ENCODE measurements around the gene NIPAL1.
A peak's percentile ranks its signal among the peaks of the same experiment; 100 is the strongest.

NIPAL1 gene

DNA sequence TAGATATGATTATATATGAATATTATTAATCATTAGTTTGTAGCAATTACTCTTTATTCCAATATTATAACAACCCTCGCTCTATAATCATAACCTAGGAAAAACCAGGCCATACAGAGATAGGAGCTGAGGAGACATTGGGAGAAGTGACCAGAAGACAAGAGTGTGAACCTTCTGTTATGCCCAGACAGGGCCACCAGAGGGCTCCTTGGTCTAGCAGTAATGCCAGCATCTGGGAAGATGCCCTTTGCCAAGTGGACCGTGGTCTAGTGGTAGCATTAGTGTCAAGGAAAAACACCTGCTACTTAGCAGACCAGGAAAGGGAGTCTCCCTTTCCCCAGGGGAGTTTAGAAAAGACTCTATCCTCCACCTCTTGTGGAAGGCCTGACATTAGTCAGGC is 13.0 kb upstream of the NIPAL1 start:
- TF ChIP-seq RAD21 (IDR thresholded peaks at IDR 0.05; ENCODE audit: low read depth), result peak; percentile 64

DNA sequence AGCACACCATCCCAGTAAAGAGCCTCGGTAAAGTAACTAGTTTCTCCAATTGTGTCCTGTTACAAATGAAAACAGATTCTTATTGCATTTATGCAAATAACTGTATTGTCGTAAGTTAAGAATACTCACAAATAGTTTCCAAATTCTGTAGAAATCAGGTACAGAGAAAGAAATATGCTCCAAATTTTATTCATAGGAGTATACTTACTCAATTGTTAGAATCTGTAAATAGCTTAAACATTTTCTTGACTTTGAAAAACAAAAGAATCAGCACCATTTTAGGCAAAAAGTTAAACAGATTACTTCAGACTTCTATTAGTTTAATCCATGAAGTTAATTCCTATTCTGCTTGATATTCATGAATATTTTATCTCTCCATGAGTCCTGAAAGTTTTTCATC is 10.8 kb upstream of the NIPAL1 start:
- no peak for TF ChIP-seq TCF12 (IDR thresholded peaks at IDR 0.05; ENCODE audit: low read depth)
- no peak for TF ChIP-seq EGR1 (IDR thresholded peaks at IDR 0.05)
- TF ChIP-seq, protein P1, sequence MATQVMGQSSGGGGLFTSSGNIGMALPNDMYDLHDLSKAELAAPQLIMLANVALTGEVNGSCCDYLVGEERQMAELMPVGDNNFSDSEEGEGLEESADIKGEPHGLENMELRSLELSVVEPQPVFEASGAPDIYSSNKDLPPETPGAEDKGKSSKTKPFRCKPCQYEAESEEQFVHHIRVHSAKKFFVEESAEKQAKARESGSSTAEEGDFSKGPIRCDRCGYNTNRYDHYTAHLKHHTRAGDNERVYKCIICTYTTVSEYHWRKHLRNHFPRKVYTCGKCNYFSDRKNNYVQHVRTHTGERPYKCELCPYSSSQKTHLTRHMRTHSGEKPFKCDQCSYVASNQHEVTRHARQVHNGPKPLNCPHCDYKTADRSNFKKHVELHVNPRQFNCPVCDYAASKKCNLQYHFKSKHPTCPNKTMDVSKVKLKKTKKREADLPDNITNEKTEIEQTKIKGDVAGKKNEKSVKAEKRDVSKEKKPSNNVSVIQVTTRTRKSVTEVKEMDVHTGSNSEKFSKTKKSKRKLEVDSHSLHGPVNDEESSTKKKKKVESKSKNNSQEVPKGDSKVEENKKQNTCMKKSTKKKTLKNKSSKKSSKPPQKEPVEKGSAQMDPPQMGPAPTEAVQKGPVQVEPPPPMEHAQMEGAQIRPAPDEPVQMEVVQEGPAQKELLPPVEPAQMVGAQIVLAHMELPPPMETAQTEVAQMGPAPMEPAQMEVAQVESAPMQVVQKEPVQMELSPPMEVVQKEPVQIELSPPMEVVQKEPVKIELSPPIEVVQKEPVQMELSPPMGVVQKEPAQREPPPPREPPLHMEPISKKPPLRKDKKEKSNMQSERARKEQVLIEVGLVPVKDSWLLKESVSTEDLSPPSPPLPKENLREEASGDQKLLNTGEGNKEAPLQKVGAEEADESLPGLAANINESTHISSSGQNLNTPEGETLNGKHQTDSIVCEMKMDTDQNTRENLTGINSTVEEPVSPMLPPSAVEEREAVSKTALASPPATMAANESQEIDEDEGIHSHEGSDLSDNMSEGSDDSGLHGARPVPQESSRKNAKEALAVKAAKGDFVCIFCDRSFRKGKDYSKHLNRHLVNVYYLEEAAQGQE (IDR thresholded peaks at IDR 0.05; ENCODE audit: low read depth), result no peak
- no peak for TF ChIP-seq ZBTB7A (IDR thresholded peaks at IDR 0.05; ENCODE audit: low read depth)
- TF ChIP-seq TAF1 (IDR thresholded peaks at IDR 0.05; ENCODE audit: low read depth), result no peak
- TF ChIP-seq EP300 (IDR thresholded peaks at IDR 0.05; ENCODE audit: borderline replicate concordance), result no peak
- no peak for TF ChIP-seq FOXM1 (IDR thresholded peaks at IDR 0.05; ENCODE audit: borderline replicate concordance, low read depth)

DNA sequence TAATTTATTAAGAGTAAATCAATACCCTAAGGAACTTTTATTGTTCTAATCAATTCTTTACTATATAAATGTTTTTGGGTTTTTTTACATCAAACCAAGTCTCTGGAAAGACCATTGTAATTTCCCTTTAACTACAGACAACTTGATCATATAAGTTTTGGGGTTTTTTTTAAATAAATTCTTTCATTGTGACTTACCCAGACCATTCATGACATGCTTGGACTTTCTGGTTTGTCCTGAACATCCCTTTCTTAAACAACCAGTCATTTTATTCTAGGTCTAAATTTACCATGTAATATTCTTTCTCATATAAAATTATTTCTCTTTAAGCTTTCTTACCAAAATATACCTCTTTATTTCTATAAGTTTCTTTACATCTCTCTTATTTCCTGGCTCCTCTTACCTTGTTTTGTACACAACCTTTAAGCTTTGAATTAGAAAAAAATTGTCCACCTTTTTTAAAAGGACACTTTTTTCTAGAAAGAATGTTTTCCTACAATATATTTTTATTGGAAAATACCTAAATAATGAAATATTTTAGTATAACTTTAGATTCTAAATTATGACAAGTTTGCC is 8.5 kb upstream of the NIPAL1 start:
- TF ChIP-seq NFIC (IDR thresholded peaks at IDR 0.05) (no peak), TEAD4 (IDR thresholded peaks at IDR 0.05) (no peak)

DNA sequence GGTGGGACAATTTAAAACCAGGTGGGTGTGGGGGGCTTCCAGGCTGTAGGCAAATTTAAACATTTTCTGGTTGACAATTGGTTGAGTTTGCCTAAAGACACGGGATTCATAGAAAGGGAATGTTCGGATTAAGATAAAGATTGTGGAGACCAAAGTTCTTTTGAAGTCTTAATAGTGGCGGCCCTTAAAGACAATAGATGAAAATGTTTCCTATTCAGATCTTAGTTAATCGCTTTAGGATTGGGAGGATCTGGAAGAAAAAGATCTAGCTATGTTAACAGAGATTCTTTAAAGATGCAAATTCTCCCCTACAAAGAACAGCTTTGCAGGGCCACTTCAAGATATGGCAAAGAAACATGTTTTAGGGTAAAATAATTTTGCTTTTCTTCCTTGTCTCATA is 4.8 kb upstream of the NIPAL1 start:
- TF ChIP-seq ZBTB7A (IDR thresholded peaks at IDR 0.05; ENCODE audit: low read depth) (no peak), EGR1 (IDR thresholded peaks at IDR 0.05) (no peak), EP300 (IDR thresholded peaks at IDR 0.05; ENCODE audit: borderline replicate concordance) (no peak), TCF12 (IDR thresholded peaks at IDR 0.05; ENCODE audit: low read depth) (no peak), RAD21 (IDR thresholded peaks at IDR 0.05; ENCODE audit: low read depth) (no peak), TEAD4 (IDR thresholded peaks at IDR 0.05) (no peak), CREB1 (IDR thresholded peaks at IDR 0.05; ENCODE audit: low read depth) (no peak), YY1 (IDR thresholded peaks at IDR 0.05; ENCODE audit: low read depth) (no peak), CEBPB (IDR thresholded peaks at IDR 0.05) (no peak), NFIC (IDR thresholded peaks at IDR 0.05) (no peak), TAF1 (IDR thresholded peaks at IDR 0.05; ENCODE audit: low read depth) (no peak), FOXM1 (IDR thresholded peaks at IDR 0.05; ENCODE audit: borderline replicate concordance, low read depth) (no peak)
- TF ChIP-seq, protein P2, sequence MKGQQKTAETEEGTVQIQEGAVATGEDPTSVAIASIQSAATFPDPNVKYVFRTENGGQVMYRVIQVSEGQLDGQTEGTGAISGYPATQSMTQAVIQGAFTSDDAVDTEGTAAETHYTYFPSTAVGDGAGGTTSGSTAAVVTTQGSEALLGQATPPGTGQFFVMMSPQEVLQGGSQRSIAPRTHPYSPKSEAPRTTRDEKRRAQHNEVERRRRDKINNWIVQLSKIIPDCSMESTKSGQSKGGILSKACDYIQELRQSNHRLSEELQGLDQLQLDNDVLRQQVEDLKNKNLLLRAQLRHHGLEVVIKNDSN (IDR thresholded peaks at IDR 0.05), result no peak
- TF ChIP-seq, protein P3, sequence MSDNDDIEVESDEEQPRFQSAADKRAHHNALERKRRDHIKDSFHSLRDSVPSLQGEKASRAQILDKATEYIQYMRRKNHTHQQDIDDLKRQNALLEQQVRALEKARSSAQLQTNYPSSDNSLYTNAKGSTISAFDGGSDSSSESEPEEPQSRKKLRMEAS (IDR thresholded peaks at IDR 0.05), result no peak
- TF ChIP-seq, protein P1 (IDR thresholded peaks at IDR 0.05; ENCODE audit: low read depth), result no peak

DNA sequence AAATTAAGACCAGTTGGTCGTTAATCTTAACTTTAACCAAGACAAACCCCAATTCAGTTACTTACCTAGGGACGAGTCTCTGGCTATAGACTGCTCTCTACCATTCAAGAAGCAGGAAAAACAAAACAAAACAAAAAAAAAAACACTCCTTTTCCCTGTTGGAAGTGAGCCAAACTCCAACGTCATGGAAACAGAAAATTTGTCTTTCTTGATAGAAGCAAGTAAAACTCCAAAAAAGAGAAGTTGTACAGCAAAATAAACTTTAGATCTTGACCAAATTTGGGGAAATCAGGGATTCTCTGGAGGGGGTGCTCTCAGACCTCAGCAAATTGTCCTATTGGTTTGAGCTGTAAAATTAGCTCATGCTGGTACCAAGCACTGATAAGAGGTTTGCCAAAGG is 3.7 kb upstream of the NIPAL1 start:
- no peak for TF ChIP-seq NFIC (IDR thresholded peaks at IDR 0.05)
- no peak for TF ChIP-seq CREB1 (IDR thresholded peaks at IDR 0.05; ENCODE audit: low read depth)
- TF ChIP-seq, protein P1 (IDR thresholded peaks at IDR 0.05; ENCODE audit: low read depth), result no peak

DNA sequence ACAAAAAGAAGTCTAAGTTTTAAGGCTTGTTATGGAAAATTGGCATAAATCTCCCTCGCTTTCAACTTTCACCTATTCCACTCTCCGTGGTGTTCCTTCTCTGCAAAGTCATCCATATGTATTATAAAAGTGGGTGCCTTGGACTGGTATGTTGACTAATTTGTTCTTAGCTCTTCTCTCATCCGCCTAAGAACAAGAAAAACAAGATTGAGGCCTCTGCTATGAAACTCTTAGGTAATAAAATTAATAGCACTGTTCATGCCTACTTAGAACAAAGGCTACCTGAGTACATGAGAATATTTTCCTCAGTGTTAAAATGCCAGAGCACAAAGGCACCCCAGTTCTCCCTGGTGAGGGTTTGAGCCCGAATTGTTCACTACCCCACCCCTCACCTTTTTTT is 1.4 kb upstream of the NIPAL1 start:
- TF ChIP-seq TCF12 (IDR thresholded peaks at IDR 0.05; ENCODE audit: low read depth), result no peak

DNA sequence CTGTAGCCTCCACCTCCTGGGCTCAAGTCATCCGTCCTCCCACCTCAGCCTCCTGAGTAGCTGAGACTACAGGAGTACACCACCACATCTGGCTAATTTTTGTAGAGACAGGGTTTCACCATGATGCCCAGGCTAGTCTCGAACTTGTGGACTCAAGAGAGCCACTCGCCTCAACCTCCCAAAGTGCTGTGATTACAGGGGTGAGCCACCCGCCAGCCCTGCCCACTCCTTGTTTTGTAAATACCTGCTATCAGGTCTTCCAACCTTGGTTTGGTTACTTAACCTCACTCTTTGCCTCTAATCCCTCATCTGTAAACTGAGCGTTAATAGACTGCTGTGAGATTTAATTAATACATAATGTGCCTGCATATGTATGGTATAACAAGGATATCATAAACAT is 894 bp upstream of the NIPAL1 start:
- TF ChIP-seq, protein P1 (IDR thresholded peaks at IDR 0.05; ENCODE audit: low read depth), result no peak
- TF ChIP-seq RAD21 (IDR thresholded peaks at IDR 0.05; ENCODE audit: low read depth) (no peak), NFIC (IDR thresholded peaks at IDR 0.05) (no peak), TCF12 (IDR thresholded peaks at IDR 0.05; ENCODE audit: low read depth) (no peak), EP300 (IDR thresholded peaks at IDR 0.05; ENCODE audit: borderline replicate concordance) (no peak), TAF1 (IDR thresholded peaks at IDR 0.05; ENCODE audit: low read depth) (no peak), FOXM1 (IDR thresholded peaks at IDR 0.05; ENCODE audit: borderline replicate concordance, low read depth) (no peak), CEBPB (IDR thresholded peaks at IDR 0.05) (no peak), ZBTB7A (IDR thresholded peaks at IDR 0.05; ENCODE audit: low read depth) (no peak), YY1 (IDR thresholded peaks at IDR 0.05; ENCODE audit: low read depth) (no peak), CREB1 (IDR thresholded peaks at IDR 0.05; ENCODE audit: low read depth) (no peak), EGR1 (IDR thresholded peaks at IDR 0.05) (no peak), TEAD4 (IDR thresholded peaks at IDR 0.05) (no peak)
- TF ChIP-seq, protein P3 (IDR thresholded peaks at IDR 0.05), result no peak
- TF ChIP-seq, protein P2 (IDR thresholded peaks at IDR 0.05), result no peak

Measured in Ishikawa (cell line).